ENCODE results near the gene PMM2.

The PMM2 gene

DNA sequence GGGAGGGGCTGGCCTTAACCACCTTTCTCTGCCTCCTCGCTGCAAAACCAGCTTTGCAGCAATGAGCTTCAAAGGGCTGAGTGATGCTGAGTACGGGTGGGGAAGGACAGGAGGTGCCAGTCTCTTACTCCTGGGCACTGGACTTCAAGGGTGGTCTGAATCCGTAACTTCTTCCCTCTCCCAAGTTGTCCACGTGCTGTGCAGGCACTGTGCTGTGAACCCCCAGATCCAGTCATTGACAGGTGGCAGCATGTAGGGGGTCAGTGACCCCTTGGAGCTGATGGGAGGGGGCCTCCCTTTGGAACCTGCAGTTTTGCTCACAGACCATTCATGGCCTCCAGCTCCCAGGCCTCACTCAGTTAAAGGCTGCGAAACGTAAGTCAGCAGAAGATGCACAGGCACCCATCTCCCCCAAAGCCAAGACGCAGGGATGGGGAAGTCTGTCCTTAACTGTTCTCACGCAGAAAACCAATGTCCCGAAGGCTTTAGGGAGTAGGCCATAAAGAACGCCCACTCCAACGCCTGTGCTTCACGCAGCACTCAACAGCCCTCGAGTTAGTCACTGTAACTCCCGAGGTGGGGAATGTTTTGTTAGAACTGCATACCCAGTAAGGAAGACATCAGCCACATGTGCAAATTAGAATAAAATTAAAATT, 92.4 kb downstream of the PMM2 start:
- no peak for FAIRE-seq

DNA sequence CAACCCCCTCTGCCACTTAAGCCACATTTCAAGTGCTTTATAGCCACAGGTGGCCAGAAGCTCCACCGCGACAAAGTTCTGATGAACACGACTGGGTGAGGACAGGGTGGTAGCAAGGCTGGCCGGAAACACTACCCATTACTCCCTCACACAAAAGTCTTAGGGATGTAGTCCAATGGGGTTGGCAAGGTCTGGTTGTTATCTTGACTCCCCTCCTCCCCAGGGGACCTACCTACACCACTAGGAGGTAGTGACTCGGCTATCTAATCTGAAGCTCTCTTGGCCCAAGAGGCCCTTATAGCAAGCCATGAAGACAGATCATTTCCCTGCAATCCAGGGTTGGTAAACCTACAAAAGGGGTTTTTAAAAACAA, 92.9 kb downstream of the PMM2 start:
- no peak for FAIRE-seq

DNA sequence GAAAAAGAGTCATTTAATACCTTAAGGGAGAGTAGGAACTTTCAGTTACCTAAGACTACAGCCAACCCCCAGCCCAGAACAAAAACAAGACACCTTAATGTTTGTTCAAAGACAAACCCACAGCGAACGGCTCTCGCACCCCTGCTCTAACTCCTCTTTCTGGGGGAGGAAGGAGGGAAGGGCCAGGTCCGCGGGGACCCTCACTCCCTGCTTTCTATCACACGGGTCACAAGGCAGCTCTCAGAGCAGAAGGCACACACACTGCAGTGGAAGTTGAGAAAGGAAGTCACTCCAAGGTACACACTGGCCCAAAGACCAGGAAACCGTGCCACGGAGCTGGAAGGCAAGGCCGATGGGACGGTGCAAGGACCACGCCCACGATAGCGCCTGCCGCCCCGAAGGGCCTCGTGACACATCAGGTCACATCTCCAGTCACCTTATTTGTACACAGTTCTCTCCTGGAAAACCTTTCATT, 94.5 kb downstream of the PMM2 start:
- no peak for FAIRE-seq

DNA sequence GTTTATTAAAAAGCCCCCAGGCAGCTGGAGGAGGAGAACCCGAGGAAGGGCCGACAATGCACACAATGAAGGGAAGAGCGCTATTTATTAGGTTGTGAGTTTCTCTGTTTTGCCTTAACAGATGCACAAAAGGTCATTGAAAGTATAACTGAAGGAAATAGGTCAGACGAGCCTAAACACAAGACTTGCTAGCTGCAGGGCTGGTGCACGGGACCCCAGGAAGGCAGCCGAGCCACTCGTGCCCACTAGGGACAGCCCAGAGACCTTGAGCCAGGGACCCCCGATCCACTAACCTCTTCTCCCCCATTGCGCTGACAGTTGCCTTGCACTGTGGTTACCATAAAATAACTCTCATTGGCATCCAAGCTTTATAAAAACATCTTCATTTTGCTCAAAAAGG, 95.8 kb downstream of the PMM2 start:
- FAIRE-seq: no peak

DNA sequence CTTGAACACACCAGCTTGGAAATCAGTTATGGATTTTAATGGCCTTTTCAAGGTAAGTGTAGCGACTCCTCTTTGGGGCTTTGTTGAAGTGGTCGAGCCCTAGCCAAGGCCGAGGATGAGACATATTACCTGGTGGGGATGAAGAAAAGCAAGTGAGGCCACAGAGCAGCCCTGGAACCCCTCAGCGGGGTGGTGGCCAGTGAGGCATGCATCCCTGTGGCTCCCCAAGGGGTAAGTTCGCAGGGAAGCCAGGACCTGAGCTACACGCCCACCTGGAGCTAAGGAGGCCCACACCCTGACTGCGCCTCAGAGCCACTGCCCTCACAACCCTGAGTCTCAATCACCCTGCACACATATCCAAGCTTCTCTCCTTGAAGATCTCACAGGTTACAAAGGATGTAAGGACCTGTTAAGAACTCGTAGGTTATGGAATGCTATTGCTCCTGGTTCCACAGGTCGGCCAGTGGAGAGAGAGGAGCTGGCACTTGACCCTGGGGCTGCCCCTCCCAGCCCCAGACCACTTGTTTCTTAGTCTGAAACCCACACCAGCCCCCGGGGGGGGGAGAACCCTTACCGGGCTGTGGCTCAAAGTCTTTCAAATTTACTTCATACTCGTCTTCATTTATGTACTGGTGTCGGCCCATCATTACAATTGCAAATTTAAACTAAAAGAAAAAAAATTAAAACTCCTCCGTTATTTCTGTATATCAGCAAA, 96.5 kb downstream of the PMM2 start:
- FAIRE-seq: no peak

DNA sequence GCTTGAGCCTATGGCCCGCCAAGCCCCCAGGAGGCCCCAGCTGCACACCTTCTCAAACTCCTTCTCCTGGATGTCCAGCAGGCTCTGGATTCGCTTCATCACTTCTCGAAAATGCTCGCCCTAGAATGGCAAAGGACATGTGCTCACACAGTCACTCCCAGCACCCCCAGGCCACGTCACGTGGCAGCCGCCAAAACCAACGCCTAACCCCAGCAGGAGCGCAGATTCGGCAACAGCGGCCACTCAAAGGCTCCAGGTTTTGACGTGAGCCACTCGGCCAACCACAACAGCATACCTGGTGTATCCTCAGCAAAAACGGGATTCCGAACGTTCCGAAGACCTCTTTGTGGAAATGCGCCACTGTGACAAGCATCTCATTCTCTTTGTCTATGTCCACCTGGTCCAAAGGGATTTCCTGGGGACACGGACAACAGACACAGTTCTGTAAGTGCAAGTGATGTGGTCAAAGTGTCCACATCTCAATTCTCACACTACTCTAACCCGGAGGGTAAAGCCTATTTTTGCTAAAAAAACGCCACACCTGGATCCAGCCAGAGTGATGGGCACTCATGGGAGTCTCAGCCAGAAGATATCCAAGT, 97.2 kb downstream of the PMM2 start:
- FAIRE-seq: no peak

DNA sequence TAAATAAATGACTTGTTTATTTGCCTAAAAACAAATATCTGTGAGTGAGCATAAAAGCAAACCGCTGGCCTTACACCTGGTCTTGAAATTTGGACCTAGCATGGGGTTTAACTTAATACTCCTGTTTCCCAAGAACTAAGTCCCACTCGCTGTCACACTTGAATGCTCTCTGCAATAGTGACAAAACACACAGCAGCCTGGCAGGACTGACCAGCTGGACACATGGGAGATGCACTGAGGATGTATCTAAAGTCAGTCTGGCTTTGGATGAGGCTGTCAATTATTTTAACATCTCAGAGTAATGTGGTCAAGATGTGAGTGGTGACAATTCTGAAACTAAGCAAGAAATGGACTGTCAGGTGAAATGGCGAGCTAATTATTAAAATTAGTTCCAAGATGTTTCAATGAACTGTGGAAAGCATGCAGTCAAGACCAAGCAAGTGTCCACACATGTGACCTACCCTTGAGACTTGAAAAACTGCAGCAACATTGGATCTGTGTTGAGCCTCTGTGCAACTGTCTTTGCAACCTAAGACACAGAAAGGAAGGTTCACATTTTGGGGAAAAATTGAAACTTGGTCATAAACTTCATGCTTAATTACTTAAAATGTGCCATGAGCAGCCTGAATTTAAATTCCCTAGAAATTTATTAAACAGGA, 101.2 kb downstream of the PMM2 start:
- FAIRE-seq: no peak
